ENCODE data around the gene MSX1.

GRCh38 chr4:4859799-4860599, 534 bp downstream of the MSX1 start:
- no peak for TF ChIP-seq CTCF (IDR thresholded peaks at IDR 0.05)
- no peak for TF ChIP-seq POLR2A (IDR thresholded peaks at IDR 0.05)
- peak in 1 of 2 donors; percentile 14 for TF ChIP-seq POLR2AphosphoS5 (IDR thresholded peaks at IDR 0.05; ENCODE audit: insufficient read depth in 1 of 2, low read depth in 1 of 2)
